GM10266 (cell line): ENCODE results near the gene TWIST1.

ENCODE experiments used
- DNase-seq: peaks from one replicate; pipeline ENCODE4 v3.0.0; 2012; ENCODE audit errors: extremely low spot score
- CTCF ChIP-seq: IDR thresholded peaks from 2 replicates; pipeline ENCODE4 v1.5.1; 2012; ENCODE audit warnings: mild to moderate bottlenecking, low read depth; ENCODE audit not compliant: control insufficient read depth, insufficient read depth; ENCODE audit errors: missing control alignments

Gene TWIST1

GRCh38 chr7:19107081-19107355, 10.4 kb downstream of the TWIST1 start:
- no peak for TF ChIP-seq CTCF
- DNase-seq = no peak

- TF ChIP-seq CTCF = no peak
- no peak for DNase-seq
Measured at GRCh38 chr7:19106241-19107080, 11.0 kb downstream of the TWIST1 start.

GRCh38 chr7:19105546-19105945, 11.9 kb downstream of the TWIST1 start:
- TF ChIP-seq CTCF = no peak
- DNase-seq = no peak

GRCh38 chr7:19104811-19105210, 12.6 kb downstream of the TWIST1 start:
- no peak for DNase-seq
- TF ChIP-seq CTCF = no peak

GRCh38 chr7:19102884-19103283, 14.6 kb downstream of the TWIST1 start:
- no peak for TF ChIP-seq CTCF
- DNase-seq = no peak

GRCh38 chr7:19101909-19102308, 15.5 kb downstream of the TWIST1 start:
- no peak for TF ChIP-seq CTCF
- DNase-seq = no peak

- DNase-seq = no peak
- TF ChIP-seq CTCF = no peak
Measured at GRCh38 chr7:19101472-19101871, 16.0 kb downstream of the TWIST1 start.
